IMR-90 (cell line): Measurements from ENCODE around the gene SBF2. TPM values are rescaled to one million over a fixed set of nuclear protein-coding genes. Genes with fewer than 3 reads are reported as not detected.
"Not testable (repeated sequence)": the region's sequence is repeated elsewhere in the genome, so short reads cannot be mapped to it uniquely, and the experiment has no call there.

Source experiments
- ATAC-seq: fragments of 200-7000 bp; cut with Tn5 transposase; 2 replicates; pipeline ENCODE4 v1.9.1; 2020; ENCODE audit warnings: low read depth, mild to moderate bottlenecking, moderate library complexity
- BruUV-seq: library from RNA; stranded (reverse); fragments of 400-500 nt; replicated peaks from 2 replicates; lab custom pipeline; 2021; lab: Mats Ljungman, UMichigan
- CTCF ChIA-PET: fragments of 300-600 bp; formaldehyde crosslinking; extraction: SDS; loops from one replicate; lab custom pipeline; 2021; ENCODE audit warnings: antibody characterized with exemption; lab: Yijun Ruan, JAX
- POLR2A ChIA-PET: fragments of 300-600 bp; sonication (Branson Sonifier 250); formaldehyde crosslinking; loops from one replicate; lab custom pipeline; 2022; ENCODE audit warnings: antibody characterized with exemption; ENCODE audit not compliant: unreplicated experiment; lab: Charles Lee
- DNase-seq: peaks from one replicate; pipeline ENCODE4 v3.0.0; 2013
- H2AFZ ChIP-seq: replicated peaks from 2 replicates; pipeline ENCODE3; 2013; ENCODE audit warnings: low read length, mild to moderate bottlenecking; ENCODE audit not compliant: poor library complexity
- H2AK5ac ChIP-seq: 2 replicates; pipeline ENCODE4 v1.6.1; 2013; ENCODE audit warnings: low read depth, low read length, inconsistent platforms
- H2AK9ac ChIP-seq: replicated peaks from 2 replicates; pipeline ENCODE3; 2013; ENCODE audit warnings: mild to moderate bottlenecking, low read depth, low read length, moderate library complexity; ENCODE audit not compliant: poor library complexity
- H2BK120ac ChIP-seq: 2 replicates; pipeline ENCODE4 v1.6.1; 2013; ENCODE audit warnings: low read depth, low read length, inconsistent platforms
- H2BK15ac ChIP-seq: 3 replicates; pipeline ENCODE4 v1.6.1; 2013; ENCODE audit warnings: low read depth, low read length, inconsistent platforms
- H2BK20ac ChIP-seq: 2 replicates; pipeline ENCODE4 v1.6.1; 2013; ENCODE audit warnings: low read depth, mild to moderate bottlenecking, inconsistent platforms, low read length, moderate library complexity
- H2BK5ac ChIP-seq: 2 replicates; pipeline ENCODE4 v1.6.1; 2013; ENCODE audit warnings: mild to moderate bottlenecking, low read depth, low read length, inconsistent platforms; ENCODE audit not compliant: poor library complexity, severe bottlenecking
- H3K14ac ChIP-seq: replicated peaks from 2 replicates; pipeline ENCODE4 v1.6.1; 2013; ENCODE audit warnings: low read depth, low read length, inconsistent platforms
- H3K18ac ChIP-seq: 2 replicates; pipeline ENCODE4 v1.6.1; 2013; ENCODE audit warnings: low read depth, low read length, control low read depth
- H3K23ac ChIP-seq: 2 replicates; pipeline ENCODE4 v1.6.1; 2013; ENCODE audit warnings: low read depth, low read length, inconsistent platforms
- H3K27ac ChIP-seq: 2 replicates; pipeline ENCODE4 v1.5.1; 2013; ENCODE audit warnings: mild to moderate bottlenecking, control low read depth, low read length; ENCODE audit not compliant: insufficient read depth
- H3K27me3 ChIP-seq: 2 replicates; pipeline ENCODE4 v1.6.1; 2013; ENCODE audit warnings: low read length; ENCODE audit not compliant: control insufficient read depth, insufficient read depth
- H3K36me3 ChIP-seq: 2 replicates; pipeline ENCODE4 v1.6.1; 2013; ENCODE audit warnings: low read length, mixed read lengths; ENCODE audit not compliant: control insufficient read depth, insufficient read depth
- H3K4ac ChIP-seq: 2 replicates; pipeline ENCODE4 v1.6.1; 2013; ENCODE audit warnings: low read depth, low read length, inconsistent platforms
- H3K4me1 ChIP-seq: 2 replicates; pipeline ENCODE4 v1.6.1; 2013; ENCODE audit warnings: low read length, mixed read lengths; ENCODE audit not compliant: control insufficient read depth, insufficient read depth
- H3K4me2 ChIP-seq: 2 replicates; pipeline ENCODE4 v1.6.1; 2013; ENCODE audit warnings: low read depth, mild to moderate bottlenecking, control low read depth, low read length, moderate library complexity
- H3K4me3 ChIP-seq: 2 replicates; pipeline ENCODE4 v1.5.1; 2013; ENCODE audit warnings: low read depth, mild to moderate bottlenecking, control low read depth, low read length, moderate library complexity; ENCODE audit not compliant: insufficient read depth
- H3K56ac ChIP-seq: 2 replicates; pipeline ENCODE4 v1.6.1; 2013; ENCODE audit warnings: low read length, inconsistent platforms; ENCODE audit not compliant: insufficient read depth; ENCODE audit errors: extremely low read depth
- H3K79me1 ChIP-seq, 2 experiments: 2 replicates each; pipeline ENCODE4 v1.6.1; 2013; ENCODE audit warnings: low read length in 2 of 2, inconsistent platforms in 1 of 2, low read depth in 1 of 2
- H3K9ac ChIP-seq: 2 replicates; pipeline ENCODE4 v1.6.1; 2013; ENCODE audit warnings: low read depth, low read length, control low read depth
- H3K9me1 ChIP-seq: 2 replicates; pipeline ENCODE4 v1.6.1; 2013; ENCODE audit warnings: low read length, inconsistent platforms; ENCODE audit not compliant: insufficient read depth
- H3K9me3 ChIP-seq: 2 replicates; pipeline ENCODE4 v1.6.1; 2013; ENCODE audit warnings: low read length; ENCODE audit not compliant: control insufficient read depth, insufficient read depth
- H4K20me1 ChIP-seq: 2 replicates; pipeline ENCODE4 v1.6.1; 2013; ENCODE audit warnings: low read length, inconsistent platforms; ENCODE audit not compliant: insufficient read depth
- H4K5ac ChIP-seq: 2 replicates; pipeline ENCODE4 v1.6.1; 2013; ENCODE audit warnings: mild to moderate bottlenecking, low read depth, low read length, control low read depth
- H4K8ac ChIP-seq, 2 experiments: 2 replicates each; pipeline ENCODE4 v1.6.1; 2013; ENCODE audit warnings: low read depth in 2 of 2, low read length in 2 of 2, control low read depth in 1 of 2, inconsistent platforms in 1 of 2
- H4K91ac ChIP-seq: 2 replicates; pipeline ENCODE4 v1.6.1; 2013; ENCODE audit warnings: low read depth, low read length, inconsistent platforms; ENCODE audit not compliant: insufficient read depth
- WGBS, 2 experiments: methylation state at CpG; one replicate each; pipeline versions ENCODE4 v1.1.5 to v1.1.7; 2013; ENCODE audit warnings: missing lambda C conversion rate in 2 of 2; ENCODE audit not compliant: insufficient read length in 1 of 2; ENCODE audit errors: extremely low coverage in 2 of 2; 5-methylcytosine and 5-hydroxymethylcytosine counted together
- dilution Hi-C: fragments of 300-500 bp; cut with HindIII; formaldehyde crosslinking; loops from one replicate; pipeline ENCODE4 v1.14.3; 2018; ENCODE audit warnings: low sequenced_read_pairs; ENCODE audit not compliant: unreplicated experiment
- in situ Hi-C: fragments of 300-500 bp; cut with MboI; formaldehyde crosslinking; loops from 3 replicates; pipeline ENCODE4 v1.14.3; 2019; ENCODE audit warnings: low sequenced_read_pairs, inconsistent platforms, mixed read lengths
- intact Hi-C: fragments of 100-400 bp; cut with micrococcal nuclease; formaldehyde crosslinking; loops from 2 replicates; pipeline ENCODE4 v1.10.0; 2022
- polyA plus RNA-seq, 3 experiments: library from polyadenylated mRNA; depleted of rRNA; stranded (reverse); fragments of >200 nt; gene quantifications; 2 replicates each; pipeline ENCODE4 v1.2.3, GENCODE V29; 2012; ENCODE audit warnings: low replicate concordance in 1 of 3
- total RNA-seq: library from RNA; depleted of rRNA; stranded (reverse); fragments of >200 nt; gene quantifications from 2 replicates; pipeline ENCODE4 v1.2.3, GENCODE V29; 2012

Gene SBF2
- total and polyA plus RNA-seq, 2 of the 4 experiments (the other 2 are of a cell fraction): 23.8 to 51.8 TPM

- CTCF ChIA-PET, H3K27me3 ChIP-seq, H4K91ac ChIP-seq, H2BK20ac ChIP-seq, H3K36me3 ChIP-seq, POLR2A ChIA-PET, H3K56ac ChIP-seq, H2AK5ac ChIP-seq, H3K9me1 ChIP-seq, H2BK120ac ChIP-seq, H2BK15ac ChIP-seq, H4K8ac ChIP-seq, DNase-seq, H3K9ac ChIP-seq, H4K20me1 ChIP-seq, H3K4ac ChIP-seq, H2AK9ac ChIP-seq, H2AFZ ChIP-seq, H3K23ac ChIP-seq, H3K4me2 ChIP-seq, H3K4me3 ChIP-seq, intact Hi-C loops, H3K9me3 ChIP-seq, H3K27ac ChIP-seq, dilution Hi-C loops, H4K5ac ChIP-seq, ATAC-seq, H3K4me1 ChIP-seq, H3K18ac ChIP-seq, BruUV-seq, H3K14ac ChIP-seq, H2BK5ac ChIP-seq, in situ Hi-C loops: not testable (repeated sequence)
- WGBS, 2 experiments: 100% methylated on average over 1 of the region's 23 CpGs; no CpG with 5 or more reads in 1 of the 2 experiments
- peaks cover 10% of the 10 kb centered on the region in 2 experiments; a peak in 3 of 4 replicates for H3K79me1 ChIP-seq
Measured at GRCh38 chr11:10133251-10133650, 160.8 kb downstream of the SBF2 start.
